ENCODE results near the gene HMGN4. TPM values are rescaled to one million over a fixed set of nuclear protein-coding genes. Genes with fewer than 3 reads are reported as not detected.
"Not testable (repeated sequence)": the region's sequence is repeated elsewhere in the genome, so short reads cannot be mapped to it uniquely, and the experiment has no call there.

The HMGN4 gene
- total RNA-seq (ENCODE audit: insufficient read depth, low replicate concordance), result 48.4 TPM

DNA sequence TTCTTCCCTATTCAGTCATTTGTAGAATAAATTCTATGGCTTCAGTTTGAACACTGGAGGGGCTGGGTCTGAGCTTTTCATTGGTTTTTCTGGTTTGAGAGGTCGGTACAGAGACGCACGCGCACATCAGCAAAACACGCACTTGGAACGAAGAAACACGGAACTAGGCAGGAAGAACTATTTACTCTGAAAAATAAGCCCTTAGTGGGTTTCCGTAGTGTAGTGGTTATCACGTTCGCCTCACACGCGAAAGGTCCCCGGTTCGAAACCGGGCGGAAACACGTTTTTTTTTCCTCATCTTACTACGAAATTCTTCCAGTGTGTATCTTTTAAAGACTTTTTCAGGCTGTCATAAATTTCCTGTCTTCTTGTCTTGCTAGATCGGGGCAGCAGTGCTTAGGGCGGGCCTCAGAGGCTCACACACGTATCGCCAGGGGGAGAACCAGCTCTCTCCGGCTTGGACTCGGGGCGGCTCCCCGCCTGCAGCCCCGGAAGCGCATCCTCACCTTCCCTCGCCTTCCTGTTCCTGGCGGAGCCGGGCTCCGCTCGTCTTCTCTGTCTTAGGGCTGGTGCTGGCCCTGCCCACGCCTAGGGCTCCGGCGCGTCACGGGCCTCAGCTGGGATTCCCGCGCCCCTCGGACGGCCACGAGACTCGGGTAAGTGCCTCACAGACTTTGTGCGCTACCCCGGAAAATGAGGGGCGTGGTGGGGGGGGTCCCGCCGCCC, at the start of gene HMGN4:
HMGN4 (plus strand) TSS at position 521 of the 726 bp plus-strand sequence. CDS start 6,841 bp downstream, outside the sequence.
- DNase-seq (ENCODE audit: low spot score), result peak; percentile 97

GRCh38 chr6:26489996-26490964, 47.9 kb upstream of the HMGN4 start:
- no peak for DNase-seq (ENCODE audit: low spot score)

DNA sequence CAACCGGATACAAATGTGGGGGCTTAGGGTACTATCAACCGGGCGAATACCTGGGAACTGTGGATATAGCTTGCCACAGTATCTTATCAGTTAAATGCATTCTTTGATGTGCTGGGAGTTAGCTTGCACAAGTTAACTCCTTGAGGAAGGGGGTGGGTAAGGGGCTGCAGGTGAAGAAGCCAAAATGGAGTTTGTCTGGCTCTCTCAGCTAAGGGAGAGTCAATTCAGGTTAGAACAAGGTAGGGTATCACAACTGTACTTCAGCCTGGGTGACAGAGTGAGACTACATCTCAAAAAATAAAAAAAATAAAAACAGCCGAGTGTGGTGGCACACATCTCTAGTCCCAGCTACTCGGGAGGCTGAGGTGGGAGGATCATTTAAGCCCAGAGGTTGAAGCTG, 46.6 kb upstream of the HMGN4 start:
- no peak for DNase-seq (ENCODE audit: low spot score)

GRCh38 chr6:26493258-26493657, 44.9 kb upstream of the HMGN4 start:
- peak; percentile 30 for DNase-seq (ENCODE audit: low spot score)

DNA sequence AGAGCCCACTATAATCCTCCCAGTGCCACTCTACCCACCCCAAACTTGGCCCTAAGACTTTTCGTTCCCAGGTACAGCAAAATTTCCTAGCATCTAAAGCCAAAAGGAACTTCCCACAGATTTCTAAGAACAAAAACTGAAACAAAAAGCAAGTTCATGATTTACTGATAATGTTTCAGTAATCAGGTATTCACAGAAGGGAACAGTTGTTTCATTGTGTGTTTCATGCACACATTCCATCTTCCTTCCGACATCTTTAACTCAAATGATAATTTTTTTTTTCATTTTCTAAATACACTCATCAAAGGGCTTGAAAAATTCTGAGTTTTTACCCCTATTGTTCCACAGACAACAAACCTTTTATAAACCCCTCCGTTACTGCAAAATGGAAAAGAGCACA, 44.0 kb upstream of the HMGN4 start:
- DNase-seq (ENCODE audit: low spot score), result no peak

GRCh38 chr6:26495281-26495680, 42.9 kb upstream of the HMGN4 start:
- DNase-seq (ENCODE audit: low spot score), result no peak

DNA sequence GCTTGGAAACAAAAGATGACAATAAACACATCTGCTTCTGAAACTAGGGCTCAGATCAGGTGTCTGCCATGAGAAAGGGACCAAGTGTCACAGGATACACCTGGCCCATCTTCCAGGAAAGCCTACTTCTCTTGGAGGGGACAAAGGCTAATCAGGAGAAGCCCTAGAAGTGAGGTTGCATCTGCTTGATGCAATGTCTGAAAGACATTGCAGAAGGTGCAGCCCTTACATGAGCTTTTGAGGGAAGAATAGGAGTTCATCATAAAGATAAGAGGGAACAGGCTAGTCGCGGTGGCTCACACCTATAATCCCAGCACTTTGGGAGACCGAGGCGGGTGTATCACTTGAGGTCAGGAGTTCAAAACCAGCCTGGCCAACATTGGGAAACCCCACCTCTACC, 40.6 kb upstream of the HMGN4 start:
- no peak for DNase-seq (ENCODE audit: low spot score)

DNA sequence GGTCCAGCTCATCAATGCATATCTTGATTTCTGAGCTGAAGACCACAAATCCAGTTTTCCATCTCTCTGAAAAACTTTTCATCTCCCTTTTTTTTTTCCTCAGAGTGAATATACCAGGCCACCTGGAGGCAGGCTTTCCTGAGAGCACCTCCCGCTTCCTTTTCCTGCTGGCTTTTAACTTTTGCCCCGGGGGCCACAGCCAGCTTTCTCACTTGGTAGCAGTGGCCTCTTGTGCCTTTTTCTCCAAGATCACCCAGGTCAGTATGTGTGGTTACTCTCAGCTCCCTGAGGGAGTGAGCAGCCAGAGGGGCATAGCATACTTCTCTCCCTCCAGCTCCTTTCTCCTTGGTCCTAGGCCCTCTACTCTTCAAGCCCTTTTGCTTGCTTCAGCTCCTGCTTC, 38.1 kb upstream of the HMGN4 start, which contains the start of gene BTN1A1:
BTN1A1 (plus strand) TSS at position 202 of the 400 bp plus-strand sequence. CDS start 984 bp downstream, outside the sequence.
- DNase-seq (ENCODE audit: low spot score), result no peak

DNA sequence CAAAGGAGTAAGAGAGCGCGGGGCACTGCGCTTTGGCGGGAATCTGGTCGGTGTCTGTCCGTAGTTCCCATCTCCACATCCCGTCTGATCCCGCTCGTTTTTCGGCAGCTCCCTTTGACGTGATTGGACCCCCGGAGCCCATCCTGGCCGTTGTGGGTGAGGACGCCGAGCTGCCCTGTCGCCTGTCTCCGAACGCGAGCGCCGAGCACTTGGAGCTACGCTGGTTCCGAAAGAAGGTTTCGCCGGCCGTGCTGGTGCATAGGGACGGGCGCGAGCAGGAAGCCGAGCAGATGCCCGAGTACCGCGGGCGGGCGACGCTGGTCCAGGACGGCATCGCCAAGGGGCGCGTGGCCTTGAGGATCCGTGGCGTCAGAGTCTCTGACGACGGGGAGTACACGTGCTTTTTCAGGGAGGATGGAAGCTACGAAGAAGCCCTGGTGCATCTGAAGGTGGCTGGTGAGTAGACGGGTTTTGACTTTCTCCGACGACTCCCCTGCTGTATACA, 36.6 kb upstream of the HMGN4 start:
- peak; percentile 15 for DNase-seq (ENCODE audit: low spot score)

DNA sequence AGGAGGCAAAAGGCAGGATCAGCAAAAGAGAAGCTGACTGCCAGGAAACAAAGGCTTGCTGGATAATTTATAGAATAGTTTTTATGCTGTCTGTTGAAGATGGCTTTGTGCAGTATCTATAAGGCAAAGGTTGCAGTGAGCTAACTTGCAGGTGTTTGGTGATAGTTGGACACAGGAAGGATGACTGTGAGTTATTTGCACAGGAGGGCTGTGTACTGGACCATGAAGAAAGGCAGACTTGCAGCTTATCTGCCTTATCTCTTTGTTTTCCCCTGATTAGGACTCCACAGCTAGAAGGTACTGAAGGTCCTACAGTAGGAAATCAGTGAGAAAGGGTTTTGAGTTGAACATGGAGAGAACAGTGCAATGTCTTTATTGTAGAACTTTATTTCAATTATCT, 36.0 kb upstream of the HMGN4 start:
- no peak for DNase-seq (ENCODE audit: low spot score)

DNA sequence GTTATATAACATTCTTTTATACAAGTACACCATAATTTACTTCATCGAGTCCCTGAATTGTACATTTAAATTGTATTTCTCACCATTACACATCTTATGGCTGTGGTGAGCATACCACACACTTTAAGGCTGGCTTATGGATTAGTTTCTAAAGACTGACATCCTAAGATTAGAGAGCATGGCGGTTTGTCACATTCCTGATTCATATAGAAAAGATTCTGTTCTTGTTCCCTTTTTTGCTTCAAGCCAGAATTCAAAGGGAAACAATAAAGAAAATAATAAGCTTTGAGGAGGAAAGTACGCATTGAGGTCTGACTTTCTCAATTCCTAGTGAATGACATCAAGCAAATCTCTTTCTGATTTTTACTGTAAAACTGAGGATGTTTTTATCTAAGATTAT, 35.5 kb upstream of the HMGN4 start:
- DNase-seq (ENCODE audit: low spot score), result no peak

DNA sequence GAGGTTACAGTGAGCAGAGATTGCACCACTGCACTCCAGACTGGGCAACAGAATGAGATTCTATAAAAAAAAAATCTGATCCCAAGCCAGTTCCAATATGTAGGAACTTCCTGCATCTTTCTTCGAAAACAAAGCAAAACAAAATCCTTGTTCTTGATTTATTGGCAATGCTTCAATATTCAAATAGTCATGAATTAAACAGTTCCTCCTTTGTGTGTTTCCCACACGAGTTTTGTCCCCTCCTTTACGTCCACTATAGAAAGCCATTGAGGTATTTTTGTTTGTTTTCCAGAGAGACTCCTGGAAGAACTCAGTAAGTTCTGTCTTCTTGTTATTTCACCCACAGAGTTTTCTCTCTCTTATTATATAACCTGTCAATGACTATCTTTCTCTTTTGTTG, 30.5 kb upstream of the HMGN4 start:
- DNase-seq (ENCODE audit: low spot score), result no peak

DNA sequence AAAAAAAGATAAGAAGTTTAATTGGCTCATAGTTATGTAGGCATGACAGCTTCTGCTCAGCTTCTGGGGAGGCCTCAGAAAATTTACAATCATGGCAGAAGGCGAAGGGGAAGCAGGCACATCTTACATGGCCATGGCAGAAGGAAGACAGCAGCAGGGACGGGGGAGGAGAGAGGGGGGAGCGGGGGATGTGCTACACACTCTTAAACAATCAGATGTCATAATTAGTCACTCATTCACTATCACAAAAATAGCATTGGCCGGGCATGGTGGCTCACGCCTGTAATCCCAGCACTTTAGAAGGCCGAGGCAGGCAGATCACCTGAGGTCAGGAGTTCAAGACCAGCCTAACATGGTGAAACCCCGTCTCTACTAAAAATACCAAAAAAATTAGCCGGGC, 27.1 kb upstream of the HMGN4 start:
- DNase-seq (ENCODE audit: low spot score), result not testable (repeated sequence)

DNA sequence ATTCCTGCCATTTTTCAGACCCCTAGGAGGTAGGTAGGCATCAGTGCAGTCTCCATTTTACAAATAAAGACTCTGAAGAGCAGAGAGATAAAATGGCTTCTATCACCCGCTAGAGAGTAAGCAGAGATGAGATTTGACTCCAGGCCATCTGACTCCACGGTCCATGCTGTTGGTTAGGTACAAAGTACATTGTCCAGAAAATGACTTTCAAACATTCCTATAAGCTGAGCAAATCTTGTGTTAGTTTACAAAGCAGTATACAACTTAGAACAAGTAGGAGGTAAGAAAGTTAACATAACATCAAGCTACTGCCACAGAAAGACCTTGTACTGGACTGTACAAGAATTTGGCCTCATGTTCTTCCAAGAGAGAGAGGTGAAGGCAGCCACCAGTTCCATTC, 23.2 kb upstream of the HMGN4 start:
- DNase-seq (ENCODE audit: low spot score), result no peak

GRCh38 chr6:26516481-26517427, 21.4 kb upstream of the HMGN4 start:
- no peak for DNase-seq (ENCODE audit: low spot score)

DNA sequence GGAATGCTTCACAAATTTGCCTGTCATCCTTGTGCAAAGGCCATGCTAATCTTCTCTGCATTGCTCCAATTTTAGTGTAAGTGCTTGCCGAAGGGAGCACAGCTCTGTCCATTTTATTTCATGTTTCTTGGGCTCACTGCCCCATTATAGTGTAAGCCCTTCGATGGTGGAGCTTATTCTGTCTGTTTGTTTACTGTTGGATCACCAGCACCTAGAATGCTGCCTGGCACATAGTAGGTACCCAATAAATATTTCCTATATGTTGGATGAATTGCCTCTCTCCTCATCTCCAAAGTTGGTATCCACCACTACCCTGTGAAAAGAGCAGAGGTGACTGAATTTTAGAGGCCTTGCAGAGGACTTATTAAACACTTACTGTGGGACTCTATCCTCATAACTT, 18.8 kb upstream of the HMGN4 start:
- DNase-seq (ENCODE audit: low spot score), result no peak

- DNase-seq (ENCODE audit: low spot score), result peak; percentile 77
These were observed 17.8 kb upstream of the HMGN4 start for GRCh38 chr6:26520237-26520849.

GRCh38 chr6:26520850-26521599, 17.1 kb upstream of the HMGN4 start:
- peak; percentile 92 for DNase-seq (ENCODE audit: low spot score)

- DNase-seq (ENCODE audit: low spot score), result peak; percentile 87
These were observed 16.4 kb upstream of the HMGN4 start for GRCh38 chr6:26521600-26522391.
